K562 (cell line): ENCODE measurements around the gene SLC7A8. TPM values are rescaled to one million over a fixed set of nuclear protein-coding genes. Genes with fewer than 3 reads are reported as not detected.

Experiments used
- CEBPB ChIP-seq: fragments of 450-650 bp; IDR thresholded peaks from 2 replicates; pipeline ENCODE4 v1.6.1; 2016; ENCODE audit warnings: missing genetic modification characterization, missing compliant biosample characterization
- ESRRA ChIP-seq: fragments of 450-650 bp; IDR thresholded peaks from 2 replicates; pipeline ENCODE4 v1.6.1; 2014; ENCODE audit warnings: low read depth, mild to moderate bottlenecking, moderate library complexity, borderline replicate concordance
- ETS2 ChIP-seq: IDR thresholded peaks from 2 replicates; pipeline ENCODE4 v1.6.1; 2016; ENCODE audit warnings: borderline replicate concordance, missing genetic modification characterization, mild to moderate bottlenecking, moderate library complexity, missing compliant biosample characterization; ENCODE audit not compliant: poor library complexity, severe bottlenecking
- ETV1 ChIP-seq: fragments of 450-650 bp; conservative IDR thresholded peaks from 2 replicates; pipeline ENCODE4 v1.6.1; 2016; ENCODE audit warnings: missing genetic modification characterization, control low read depth, low read depth, missing compliant biosample characterization
- HCFC1 ChIP-seq: IDR thresholded peaks from 2 replicates; pipeline ENCODE4 v1.6.1; 2012; ENCODE audit warnings: low read depth, low read length, improper control_type of control experiment
- HSF4 ChIP-seq: fragments of 250-450 bp; sonication (Bioruptor Pico); IDR thresholded peaks from 2 replicates; pipeline ENCODE4 v2.1.2; 2022; ENCODE audit warnings: mild to moderate bottlenecking, moderate library complexity, borderline replicate concordance
- KDM2B ChIP-seq: fragments of 250-450 bp; sonication (Bioruptor Pico); IDR thresholded peaks from 2 replicates; pipeline ENCODE4 v1.8.0; 2021; ENCODE audit warnings: mild to moderate bottlenecking, moderate library complexity
- NCOA2 ChIP-seq, 2 experiments: fragments of 450-650 bp; IDR thresholded peaks; 2 replicates each; pipeline ENCODE4 v1.6.1; 2018; ENCODE audit warnings: mild to moderate bottlenecking in 2 of 2, moderate library complexity in 1 of 2; ENCODE audit not compliant: partially characterized antibody in 2 of 2
- NR4A1 ChIP-seq, 2 experiments: fragments of 250-450 bp in 1 of 2; fragments of 450-650 bp in 1 of 2; sonication (Bioruptor Pico) in 1 of 2; IDR thresholded peaks; 2 replicates each; pipeline versions ENCODE4 v1.4.0 to v1.6.1; 2016 to 2020; ENCODE audit warnings: mild to moderate bottlenecking in 2 of 2, missing compliant biosample characterization in 1 of 2, missing genetic modification characterization in 1 of 2, moderate library complexity in 1 of 2
- NRF1 ChIP-seq, 2 experiments: fragments of 450-650 bp; IDR thresholded peaks in 1 of 2; conservative IDR thresholded peaks in 1 of 2; 2 replicates each; pipeline ENCODE4 v1.6.1; 2014; ENCODE audit warnings: mild to moderate bottlenecking in 2 of 2
- RAD51 ChIP-seq: fragments of 450-650 bp; IDR thresholded peaks from 2 replicates; pipeline ENCODE4 v1.7.1; 2016; ENCODE audit warnings: low read depth, mild to moderate bottlenecking, borderline replicate concordance
- SIN3B ChIP-seq: fragments of 450-650 bp; IDR thresholded peaks from 2 replicates; pipeline ENCODE4 v1.6.1; 2017; ENCODE audit warnings: low read depth, mild to moderate bottlenecking, moderate library complexity
- SMAD2 ChIP-seq: fragments of 150-350 bp; IDR thresholded peaks from 2 replicates; pipeline ENCODE4 v1.6.1; 2014; ENCODE audit warnings: low read depth, mild to moderate bottlenecking, low read length
- STAT5A ChIP-seq: IDR thresholded peaks from 2 replicates; pipeline ENCODE4 v1.6.1; 2012; ENCODE audit warnings: low read length, inconsistent platforms, borderline replicate concordance
- TOE1 ChIP-seq, 2 experiments: fragments of 450-650 bp in 1 of 2; sonication (generic) in 1 of 2; formaldehyde crosslinking in 1 of 2; IDR thresholded peaks; 2 replicates each; pipeline versions ENCODE4 v1.7.1 to v1.8.0; 2016 to 2022; ENCODE audit warnings: borderline replicate concordance in 2 of 2, mild to moderate bottlenecking in 2 of 2, antibody characterized with exemption in 1 of 2, inconsistent platforms in 1 of 2, low read depth in 1 of 2, missing genetic modification reagents in 1 of 2, moderate library complexity in 1 of 2
- WHSC1 ChIP-seq: IDR thresholded peaks from one replicate; pipeline ENCODE4 v1.6.1; 2012; ENCODE audit warnings: low read length, control low read depth, inconsistent platforms
- ZNF212 ChIP-seq: fragments of 450-650 bp; formaldehyde crosslinking; IDR thresholded peaks from 2 replicates; pipeline ENCODE4 v1.4.0; 2020; ENCODE audit warnings: mild to moderate bottlenecking
- ZNF217 ChIP-seq: sonication (generic); formaldehyde crosslinking; IDR thresholded peaks from 2 replicates; pipeline ENCODE4 v1.8.0; 2022; ENCODE audit warnings: mild to moderate bottlenecking, missing genetic modification reagents
- ZNF57 ChIP-seq: fragments of 450-650 bp; formaldehyde crosslinking; IDR thresholded peaks from 2 replicates; pipeline ENCODE4 v1.4.0; 2020; ENCODE audit warnings: mild to moderate bottlenecking, moderate library complexity
- ZNF764 ChIP-seq: fragments of 250-450 bp; sonication (Bioruptor Pico); IDR thresholded peaks from 2 replicates; pipeline ENCODE4 v1.4.0; 2020; ENCODE audit warnings: low read depth, mild to moderate bottlenecking, moderate library complexity
- ZZZ3 ChIP-seq: fragments of 450-650 bp; IDR thresholded peaks from 2 replicates; pipeline ENCODE4 v1.6.1; 2016; ENCODE audit warnings: antibody characterized with exemption, mild to moderate bottlenecking, moderate library complexity
- polyA plus RNA-seq, 8 experiments: library from polyadenylated mRNA; depleted of rRNA in 4 of 8; stranded (reverse) in 5 of 8; unstranded in 3 of 8; fragments of >200 nt; fragmentation: Nextera tagmentation in 2 of 8; fragmentation: Illumina TruSeq in 1 of 8; extraction: Ambion mirVana in 2 of 8; extraction: Trizol in 1 of 8; gene quantifications; 2 replicates each; pipeline versions ENCODE4 v1.2.1 to v1.2.3, GENCODE V29; 2011 to 2014; ENCODE audit warnings: inconsistent platforms in 1 of 8, missing spikeins in 1 of 8
- total RNA-seq, 7 experiments: library from RNA; depleted of rRNA in 6 of 7; stranded (reverse); fragments of >200 nt in 6 of 7; fragmentation: Illumina TruSeq in 2 of 7; extraction: Trizol in 2 of 7; gene quantifications; 2 replicates each; pipeline versions ENCODE4 v1.2.1 to v1.2.3, GENCODE V29; 2011 to 2021; ENCODE audit warnings: low replicate concordance in 1 of 7
- TF ChIP-seq, protein P1 (sequence below): IDR thresholded peaks from 3 replicates; pipeline ENCODE4 v1.6.1; 2011; ENCODE audit warnings: borderline replicate concordance, mild to moderate bottlenecking, moderate library complexity; ENCODE audit not compliant: insufficient read length; ENCODE audit errors: extremely low read depth
- TF ChIP-seq, protein P2 (sequence below): fragments of 250-450 bp; sonication (Bioruptor Pico); IDR thresholded peaks from 2 replicates; pipeline ENCODE4 v1.4.0; 2020; ENCODE audit warnings: mild to moderate bottlenecking, moderate library complexity

SLC7A8 gene
- total and polyA plus RNA-seq, 9 of the 15 experiments (the other 6 are each of a cell fraction or from before 2014, with no cell fraction given): 2.0 to 33.0 (median 6.0) TPM

DNA sequence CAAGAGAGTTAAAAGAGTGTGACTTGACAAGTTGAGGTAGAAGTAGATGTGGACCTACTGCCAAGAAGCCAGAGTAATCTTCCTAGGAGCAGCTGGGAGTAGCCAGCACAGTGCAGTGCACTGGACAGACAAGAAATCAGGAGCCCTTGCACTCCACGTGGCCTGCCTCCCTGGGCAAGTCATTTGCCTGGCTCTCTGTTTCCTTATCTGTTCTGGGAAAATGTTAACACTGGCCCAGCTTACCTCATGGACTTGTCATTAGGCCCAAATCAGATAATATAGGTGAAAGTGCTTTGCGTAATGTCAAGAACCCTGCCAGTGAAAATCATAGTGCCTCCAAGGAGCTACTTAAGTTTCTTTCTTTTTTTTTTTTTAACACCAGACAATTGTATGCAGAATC, 19.2 kb downstream of the SLC7A8 start (continued):
- TF ChIP-seq WHSC1: no peak
- no peak for TF ChIP-seq ETV1 (tag)
- peak; percentile 17; the same call in 1 of the 2 replicates for TF ChIP-seq TOE1 (IDR thresholded peaks at IDR 0.05; ENCODE audit: borderline replicate concordance)
- TF ChIP-seq TOE1 (CRISPR knock-in tag; IDR thresholded peaks at IDR 0.05; ENCODE audit: borderline replicate concordance, low read depth): no peak
- TF ChIP-seq NCOA2 (IDR thresholded peaks at IDR 0.05; ENCODE audit: partially characterized antibody in 2 of 2): no peak
- TF ChIP-seq SIN3B: no peak
- TF ChIP-seq ZNF57 (CRISPR knock-in tag): no peak
- no peak for TF ChIP-seq NR4A1 (CRISPR knock-in tag; IDR thresholded peaks at IDR 0.05)
- TF ChIP-seq NR4A1 (tag; IDR thresholded peaks at IDR 0.05): 0 out of 2 replicates have a peak, but pooled peaks have one; percentile 60
- TF ChIP-seq ZNF212 (CRISPR knock-in tag): no peak
- peak; percentile 58 to 63; a peak in 3 of 4 replicates for TF ChIP-seq NRF1 (conservative IDR thresholded peaks at IDR 0.05 in 1 of 2, IDR thresholded peaks at IDR 0.05 in 1 of 2)
- TF ChIP-seq ZNF217: no peak
- TF ChIP-seq ETS2 (tag): no peak
- TF ChIP-seq HCFC1: no peak
- TF ChIP-seq ZNF764 (CRISPR knock-in tag): no peak
- peak; percentile 55; the same call in 1 of the 2 replicates for TF ChIP-seq RAD51
- peak; percentile 75; the same call in 1 of the 2 replicates for TF ChIP-seq HSF4 (CRISPR knock-in tag)
- no peak for TF ChIP-seq KDM2B
- peak; percentile 46; the same call in 1 of the 2 replicates for TF ChIP-seq STAT5A
- TF ChIP-seq, protein P1, sequence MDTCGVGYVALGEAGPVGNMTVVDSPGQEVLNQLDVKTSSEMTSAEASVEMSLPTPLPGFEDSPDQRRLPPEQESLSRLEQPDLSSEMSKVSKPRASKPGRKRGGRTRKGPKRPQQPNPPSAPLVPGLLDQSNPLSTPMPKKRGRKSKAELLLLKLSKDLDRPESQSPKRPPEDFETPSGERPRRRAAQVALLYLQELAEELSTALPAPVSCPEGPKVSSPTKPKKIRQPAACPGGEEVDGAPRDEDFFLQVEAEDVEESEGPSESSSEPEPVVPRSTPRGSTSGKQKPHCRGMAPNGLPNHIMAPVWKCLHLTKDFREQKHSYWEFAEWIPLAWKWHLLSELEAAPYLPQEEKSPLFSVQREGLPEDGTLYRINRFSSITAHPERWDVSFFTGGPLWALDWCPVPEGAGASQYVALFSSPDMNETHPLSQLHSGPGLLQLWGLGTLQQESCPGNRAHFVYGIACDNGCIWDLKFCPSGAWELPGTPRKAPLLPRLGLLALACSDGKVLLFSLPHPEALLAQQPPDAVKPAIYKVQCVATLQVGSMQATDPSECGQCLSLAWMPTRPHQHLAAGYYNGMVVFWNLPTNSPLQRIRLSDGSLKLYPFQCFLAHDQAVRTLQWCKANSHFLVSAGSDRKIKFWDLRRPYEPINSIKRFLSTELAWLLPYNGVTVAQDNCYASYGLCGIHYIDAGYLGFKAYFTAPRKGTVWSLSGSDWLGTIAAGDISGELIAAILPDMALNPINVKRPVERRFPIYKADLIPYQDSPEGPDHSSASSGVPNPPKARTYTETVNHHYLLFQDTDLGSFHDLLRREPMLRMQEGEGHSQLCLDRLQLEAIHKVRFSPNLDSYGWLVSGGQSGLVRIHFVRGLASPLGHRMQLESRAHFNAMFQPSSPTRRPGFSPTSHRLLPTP: no peak
- TF ChIP-seq, protein P2, sequence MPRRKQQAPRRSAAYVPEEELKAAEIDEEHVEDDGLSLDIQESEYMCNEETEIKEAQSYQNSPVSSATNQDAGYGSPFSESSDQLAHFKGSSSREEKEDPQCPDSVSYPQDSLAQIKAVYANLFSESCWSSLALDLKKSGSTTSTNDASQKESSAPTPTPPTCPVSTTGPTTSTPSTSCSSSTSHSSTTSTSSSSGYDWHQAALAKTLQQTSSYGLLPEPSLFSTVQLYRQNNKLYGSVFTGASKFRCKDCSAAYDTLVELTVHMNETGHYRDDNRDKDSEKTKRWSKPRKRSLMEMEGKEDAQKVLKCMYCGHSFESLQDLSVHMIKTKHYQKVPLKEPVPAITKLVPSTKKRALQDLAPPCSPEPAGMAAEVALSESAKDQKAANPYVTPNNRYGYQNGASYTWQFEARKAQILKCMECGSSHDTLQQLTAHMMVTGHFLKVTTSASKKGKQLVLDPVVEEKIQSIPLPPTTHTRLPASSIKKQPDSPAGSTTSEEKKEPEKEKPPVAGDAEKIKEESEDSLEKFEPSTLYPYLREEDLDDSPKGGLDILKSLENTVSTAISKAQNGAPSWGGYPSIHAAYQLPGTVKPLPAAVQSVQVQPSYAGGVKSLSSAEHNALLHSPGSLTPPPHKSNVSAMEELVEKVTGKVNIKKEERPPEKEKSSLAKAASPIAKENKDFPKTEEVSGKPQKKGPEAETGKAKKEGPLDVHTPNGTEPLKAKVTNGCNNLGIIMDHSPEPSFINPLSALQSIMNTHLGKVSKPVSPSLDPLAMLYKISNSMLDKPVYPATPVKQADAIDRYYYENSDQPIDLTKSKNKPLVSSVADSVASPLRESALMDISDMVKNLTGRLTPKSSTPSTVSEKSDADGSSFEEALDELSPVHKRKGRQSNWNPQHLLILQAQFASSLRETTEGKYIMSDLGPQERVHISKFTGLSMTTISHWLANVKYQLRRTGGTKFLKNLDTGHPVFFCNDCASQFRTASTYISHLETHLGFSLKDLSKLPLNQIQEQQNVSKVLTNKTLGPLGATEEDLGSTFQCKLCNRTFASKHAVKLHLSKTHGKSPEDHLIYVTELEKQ (CRISPR knock-in tag): no peak
- peak; percentile 86 for TF ChIP-seq CEBPB
- no peak for TF ChIP-seq ESRRA
- no peak for TF ChIP-seq SMAD2
- TF ChIP-seq ZZZ3: no peak
